ENCODE data around the gene PDLIM4. TPM values are rescaled to one million over a fixed set of nuclear protein-coding genes. Genes with fewer than 3 reads are reported as not detected.
A peak's percentile ranks its signal among the peaks of the same experiment; 100 is the strongest.

Gene PDLIM4
- total RNA-seq, 1 donor from 2014 or later, result 56.6 TPM

GRCh38 chr5:132270335-132270665 lies 12.8 kb downstream of the PDLIM4 start:
- FAIRE-seq (no peak), DNase-seq (ENCODE audit: low read depth) (no peak)
- Mint-ChIP-seq H3K36me3 (ENCODE audit: low read depth, unreplicated experiment) (peaks cover 36% of the 10 kb centered on the region), H3K4me3 (ENCODE audit: unreplicated experiment) (no peak overlapping the region), H3K27me3 (ENCODE audit: low read depth, unreplicated experiment) (no peaks in the 10 kb centered on the region), H3K9me3 (ENCODE audit: unreplicated experiment) (no peaks in the 10 kb centered on the region), H3K4me1 (ENCODE audit: low read depth, unreplicated experiment) (peaks cover 21% of the 10 kb centered on the region), H3K27ac (ENCODE audit: unreplicated experiment) (no peak overlapping the region)
- peaks cover 51% of the 10 kb centered on the region for H3K79me2 ChIP-seq (ENCODE audit: insufficient read depth, low read length)
- H3K27ac ChIP-seq (ENCODE audit: low read depth, low read length), result no peak overlapping the region
- H3K4me3 ChIP-seq (ENCODE audit: insufficient read depth, low read depth, low read length), result no peak overlapping the region
- H3K9ac ChIP-seq (ENCODE audit: low read length), result no peak overlapping the region
- peaks cover 45% of the 10 kb centered on the region for H3K4me1 ChIP-seq (ENCODE audit: insufficient read depth, low read length)
- H3K4me2 ChIP-seq (ENCODE audit: low read length), result no peak overlapping the region
- no peaks in the 10 kb centered on the region for H3K9me3 ChIP-seq (ENCODE audit: insufficient read depth, low read depth, low read length)
- H3K36me3 ChIP-seq (ENCODE audit: insufficient read depth, low read length), result peaks cover 33% of the 10 kb centered on the region
- TF ChIP-seq CTCF (IDR thresholded peaks at IDR 0.05; ENCODE audit: insufficient read depth, low read depth, low read length) (no peak), EZH2 (IDR thresholded peaks at IDR 0.05; ENCODE audit: insufficient read depth, low read length) (no peak)
- no peak overlapping the region for H2AFZ ChIP-seq (ENCODE audit: low read depth, low read length)
- H3K27me3 ChIP-seq (ENCODE audit: insufficient read depth, low read length), result no peaks in the 10 kb centered on the region
- peaks cover 88% of the 10 kb centered on the region for H4K20me1 ChIP-seq (ENCODE audit: insufficient read depth, low read length)

GRCh38 chr5:132270706-132271105 lies 13.2 kb downstream of the PDLIM4 start:
- Histone ChIP-seq H3K36me3 (ENCODE audit: insufficient read depth, low read length) (peaks cover 33% of the 10 kb centered on the region), H3K27me3 (ENCODE audit: insufficient read depth, low read length) (no peaks in the 10 kb centered on the region), H3K27ac (ENCODE audit: low read depth, low read length) (no peak overlapping the region), H3K79me2 (ENCODE audit: insufficient read depth, low read length) (peaks cover 49% of the 10 kb centered on the region), H3K4me2 (ENCODE audit: low read length) (no peak overlapping the region), H3K9me3 (ENCODE audit: insufficient read depth, low read depth, low read length) (no peaks in the 10 kb centered on the region), H3K4me3 (ENCODE audit: insufficient read depth, low read depth, low read length) (no peak overlapping the region), H3K9ac (ENCODE audit: low read length) (no peak overlapping the region), H3K4me1 (ENCODE audit: insufficient read depth, low read length) (peaks cover 41% of the 10 kb centered on the region), H4K20me1 (ENCODE audit: insufficient read depth, low read length) (peaks cover 85% of the 10 kb centered on the region), H2AFZ (ENCODE audit: low read depth, low read length) (no peak overlapping the region)
- FAIRE-seq, result no peak
- no peaks in the 10 kb centered on the region for H3K9me3 Mint-ChIP-seq (ENCODE audit: unreplicated experiment)
- H3K27me3 Mint-ChIP-seq (ENCODE audit: low read depth, unreplicated experiment), result no peaks in the 10 kb centered on the region
- no peak overlapping the region for H3K4me3 Mint-ChIP-seq (ENCODE audit: unreplicated experiment)
- H3K36me3 Mint-ChIP-seq (ENCODE audit: low read depth, unreplicated experiment), result peaks cover 40% of the 10 kb centered on the region
- DNase-seq (ENCODE audit: low read depth), result no peak
- no peak overlapping the region for H3K27ac Mint-ChIP-seq (ENCODE audit: unreplicated experiment)
- H3K4me1 Mint-ChIP-seq (ENCODE audit: low read depth, unreplicated experiment), result peaks cover 21% of the 10 kb centered on the region
- TF ChIP-seq CTCF (IDR thresholded peaks at IDR 0.05; ENCODE audit: insufficient read depth, low read depth, low read length) (no peak), EZH2 (IDR thresholded peaks at IDR 0.05; ENCODE audit: insufficient read depth, low read length) (no peak)

- no peak overlapping the region for H3K4me2 ChIP-seq (ENCODE audit: low read length)
- H3K27ac ChIP-seq (ENCODE audit: low read depth, low read length), result no peak overlapping the region
- TF ChIP-seq EZH2 (IDR thresholded peaks at IDR 0.05; ENCODE audit: insufficient read depth, low read length), result no peak
- TF ChIP-seq CTCF (IDR thresholded peaks at IDR 0.05; ENCODE audit: insufficient read depth, low read depth, low read length), result no peak
- no peak overlapping the region for H3K9ac ChIP-seq (ENCODE audit: low read length)
- H3K4me3 ChIP-seq (ENCODE audit: insufficient read depth, low read depth, low read length), result no peak overlapping the region
- no peak for FAIRE-seq
- no peak overlapping the region for H2AFZ ChIP-seq (ENCODE audit: low read depth, low read length)
- Mint-ChIP-seq H3K4me1 (ENCODE audit: low read depth, unreplicated experiment) (peaks cover 18% of the 10 kb centered on the region), H3K36me3 (ENCODE audit: low read depth, unreplicated experiment) (peaks cover 38% of the 10 kb centered on the region), H3K4me3 (ENCODE audit: unreplicated experiment) (no peak overlapping the region), H3K27ac (ENCODE audit: unreplicated experiment) (peak overlapping the region; percentile 26), H3K27me3 (ENCODE audit: low read depth, unreplicated experiment) (no peaks in the 10 kb centered on the region), H3K9me3 (ENCODE audit: unreplicated experiment) (no peaks in the 10 kb centered on the region)
- peaks cover 79% of the 10 kb centered on the region for H4K20me1 ChIP-seq (ENCODE audit: insufficient read depth, low read length)
- H3K9me3 ChIP-seq (ENCODE audit: insufficient read depth, low read depth, low read length), result no peaks in the 10 kb centered on the region
- H3K27me3 ChIP-seq (ENCODE audit: insufficient read depth, low read length), result no peaks in the 10 kb centered on the region
- H3K79me2 ChIP-seq (ENCODE audit: insufficient read depth, low read length), result peaks cover 42% of the 10 kb centered on the region
- DNase-seq (ENCODE audit: low read depth), result no peak
- H3K4me1 ChIP-seq (ENCODE audit: insufficient read depth, low read length), result peaks cover 32% of the 10 kb centered on the region
- peaks cover 28% of the 10 kb centered on the region for H3K36me3 ChIP-seq (ENCODE audit: insufficient read depth, low read length)
These were observed 14.1 kb downstream of the PDLIM4 start for GRCh38 chr5:132271251-132272246.

Measured in astrocyte (in vitro differentiated cells and primary cell).